SU-DHL-6 (cell line): Measurements from ENCODE around the gene PAN3.

ENCODE experiments used
- H2AFZ ChIP-seq: fragments of 200-600 bp; sonication (generic); 2 replicates; pipeline ENCODE4 v1.6.1; 2014; ENCODE audit warnings: low read depth, mild to moderate bottlenecking, moderate library complexity, mixed read lengths, antibody characterized with exemption, low read length; ENCODE audit not compliant: severe bottlenecking
- H3F3A ChIP-seq: fragments of 200-600 bp; shearing (Covaris generic); 2 replicates; pipeline ENCODE4 v1.6.0; 2016; ENCODE audit warnings: antibody characterized with exemption, mild to moderate bottlenecking; ENCODE audit not compliant: insufficient read depth
- H3K27ac ChIP-seq: fragments of 200-600 bp; sonication (generic); 2 replicates; pipeline ENCODE4 v1.5.1; 2016; ENCODE audit warnings: low read depth, mild to moderate bottlenecking, low read length, moderate library complexity, mixed read lengths
- H3K27me3 ChIP-seq: fragments of 200-600 bp; sonication (generic), shearing (Covaris generic); 2 replicates; pipeline ENCODE4 v1.6.0; 2014; ENCODE audit warnings: mild to moderate bottlenecking, low read length
- H3K36me3 ChIP-seq: fragments of 200-600 bp; sonication (generic); 2 replicates; pipeline ENCODE4 v1.6.1; 2014; ENCODE audit warnings: mild to moderate bottlenecking, low read length, mixed read lengths
- H3K4me2 ChIP-seq: fragments of 300-600, 200-600 bp; shearing (Covaris generic), sonication (generic); 2 replicates; pipeline ENCODE4 v1.6.0; 2014; ENCODE audit warnings: low read length, low read depth, mild to moderate bottlenecking; ENCODE audit not compliant: poor library complexity, severe bottlenecking
- H3K4me3 ChIP-seq: fragments of 200-600 bp; sonication (generic); 2 replicates; pipeline ENCODE4 v1.5.1; 2014; ENCODE audit warnings: antibody characterized with exemption, low read length, mild to moderate bottlenecking, mixed read lengths; ENCODE audit not compliant: insufficient read depth, poor library complexity, severe bottlenecking
- H3K79me2 ChIP-seq: fragments of 200-600 bp; sonication (generic); 2 replicates; pipeline ENCODE4 v1.6.1; 2014; ENCODE audit warnings: mild to moderate bottlenecking, low read length, moderate library complexity; ENCODE audit not compliant: insufficient read depth
- H3K9ac ChIP-seq: fragments of 200-600 bp; sonication (generic); 2 replicates; pipeline ENCODE4 v1.7.0; 2014; ENCODE audit warnings: mild to moderate bottlenecking, low read length
- H3K9me2 ChIP-seq: fragments of 200-600 bp; sonication (generic); replicated peaks from 2 replicates; pipeline ENCODE4 v1.6.1; 2014; ENCODE audit warnings: low read length; ENCODE audit not compliant: insufficient read depth
- H3K9me3 ChIP-seq: fragments of 200-600 bp; sonication (generic); 2 replicates; pipeline ENCODE4 v1.6.1; 2014; ENCODE audit warnings: low read length, mixed read lengths; ENCODE audit not compliant: insufficient read depth
- H4K20me1 ChIP-seq: fragments of 200-600 bp; sonication (generic); 2 replicates; pipeline ENCODE4 v1.6.1; 2014; ENCODE audit warnings: low read depth, mild to moderate bottlenecking, antibody characterized with exemption, low read length, moderate library complexity, mixed read lengths
- EZH2phosphoT487 ChIP-seq: fragments of 200-600 bp; sonication (generic), shearing (Covaris generic); conservative IDR thresholded peaks from 2 replicates; pipeline ENCODE4 v1.6.1; 2018; ENCODE audit warnings: mild to moderate bottlenecking, antibody characterized with exemption, low read length, moderate library complexity, mixed read lengths
- TF ChIP-seq, protein P1 (sequence below): fragments of 200-600 bp; sonication (generic); IDR thresholded peaks from one replicate; pipeline ENCODE4 v1.5.1; 2017; ENCODE audit warnings: antibody characterized with exemption, mild to moderate bottlenecking, low read length, moderate library complexity; ENCODE audit not compliant: insufficient read depth, poor library complexity, severe bottlenecking

The PAN3 gene

DNA sequence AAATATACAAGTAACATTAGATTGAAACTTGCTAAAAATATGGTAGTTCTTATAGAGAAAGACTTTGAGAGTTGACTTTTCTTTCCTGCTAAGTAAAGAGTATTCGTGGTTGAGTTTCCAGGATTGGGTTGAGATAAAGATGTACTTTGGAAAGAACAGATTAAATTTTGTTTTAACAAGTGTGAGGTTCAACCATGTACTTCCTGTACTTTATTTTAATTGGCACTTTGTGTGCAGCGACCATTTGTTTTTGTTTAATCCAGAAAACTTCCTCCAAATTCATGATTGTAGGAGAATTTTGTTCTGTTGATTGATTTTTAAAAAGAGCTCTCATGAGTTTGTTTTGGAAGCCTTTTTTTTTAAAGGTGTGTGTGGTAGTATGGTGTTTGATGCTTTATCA, 46.9 kb downstream of the PAN3 start:
- Histone ChIP-seq H3K9me3 (no peaks in the 10 kb centered on the region), H3K27me3 (no peaks in the 10 kb centered on the region), H3K4me2 (no peak overlapping the region), H2AFZ (no peak overlapping the region), H3K27ac (no peak overlapping the region), H3K79me2 (peaks cover 22% of the 10 kb centered on the region; the same call in 1 of the 2 replicates), H3K9me2 (no peaks in the 10 kb centered on the region), H3K4me3 (no peak overlapping the region), H3F3A (peaks cover 4% of the 10 kb centered on the region; the same call in 1 of the 2 replicates), H4K20me1 (no peaks in the 10 kb centered on the region), H3K9ac (no peak overlapping the region), H3K36me3 (peaks cover 6% of the 10 kb centered on the region; the same call in 1 of the 2 replicates)
- no peak for TF ChIP-seq EZH2phosphoT487
- TF ChIP-seq, protein P1, sequence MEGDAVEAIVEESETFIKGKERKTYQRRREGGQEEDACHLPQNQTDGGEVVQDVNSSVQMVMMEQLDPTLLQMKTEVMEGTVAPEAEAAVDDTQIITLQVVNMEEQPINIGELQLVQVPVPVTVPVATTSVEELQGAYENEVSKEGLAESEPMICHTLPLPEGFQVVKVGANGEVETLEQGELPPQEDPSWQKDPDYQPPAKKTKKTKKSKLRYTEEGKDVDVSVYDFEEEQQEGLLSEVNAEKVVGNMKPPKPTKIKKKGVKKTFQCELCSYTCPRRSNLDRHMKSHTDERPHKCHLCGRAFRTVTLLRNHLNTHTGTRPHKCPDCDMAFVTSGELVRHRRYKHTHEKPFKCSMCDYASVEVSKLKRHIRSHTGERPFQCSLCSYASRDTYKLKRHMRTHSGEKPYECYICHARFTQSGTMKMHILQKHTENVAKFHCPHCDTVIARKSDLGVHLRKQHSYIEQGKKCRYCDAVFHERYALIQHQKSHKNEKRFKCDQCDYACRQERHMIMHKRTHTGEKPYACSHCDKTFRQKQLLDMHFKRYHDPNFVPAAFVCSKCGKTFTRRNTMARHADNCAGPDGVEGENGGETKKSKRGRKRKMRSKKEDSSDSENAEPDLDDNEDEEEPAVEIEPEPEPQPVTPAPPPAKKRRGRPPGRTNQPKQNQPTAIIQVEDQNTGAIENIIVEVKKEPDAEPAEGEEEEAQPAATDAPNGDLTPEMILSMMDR, result no peak

DNA sequence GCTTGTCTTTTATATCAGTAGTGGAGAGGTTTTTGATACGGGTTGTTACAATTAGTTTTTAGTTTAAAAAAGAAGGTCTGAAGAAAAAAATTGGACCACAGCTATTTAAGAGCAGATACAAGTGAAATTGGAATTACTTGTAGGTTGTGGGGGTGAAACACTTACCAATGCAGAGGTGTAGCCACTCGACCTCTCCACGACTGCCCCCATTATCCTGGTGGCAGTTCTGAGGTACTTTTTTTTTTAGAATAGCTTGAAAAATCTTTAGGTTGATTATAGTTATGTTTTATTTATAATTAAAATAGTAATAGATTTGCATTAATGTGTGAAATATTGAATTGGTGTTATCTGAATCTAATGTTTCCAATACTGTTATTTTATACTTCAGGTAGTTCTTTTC, 60.7 kb downstream of the PAN3 start:
- Histone ChIP-seq H3K9ac (no peak overlapping the region), H4K20me1 (no peaks in the 10 kb centered on the region), H3K27me3 (no peaks in the 10 kb centered on the region), H3K4me3 (no peak overlapping the region), H3K9me2 (no peaks in the 10 kb centered on the region), H3K27ac (no peak overlapping the region), H3K9me3 (no peaks in the 10 kb centered on the region), H3K4me2 (no peak overlapping the region), H3K79me2 (no peaks in the 10 kb centered on the region), H2AFZ (no peak overlapping the region), H3K36me3 (no peaks in the 10 kb centered on the region; the same call in 1 of the 2 replicates), H3F3A (peaks cover 10% of the 10 kb centered on the region; the same call in 1 of the 2 replicates)
- TF ChIP-seq, protein P1, result no peak
- no peak for TF ChIP-seq EZH2phosphoT487

DNA sequence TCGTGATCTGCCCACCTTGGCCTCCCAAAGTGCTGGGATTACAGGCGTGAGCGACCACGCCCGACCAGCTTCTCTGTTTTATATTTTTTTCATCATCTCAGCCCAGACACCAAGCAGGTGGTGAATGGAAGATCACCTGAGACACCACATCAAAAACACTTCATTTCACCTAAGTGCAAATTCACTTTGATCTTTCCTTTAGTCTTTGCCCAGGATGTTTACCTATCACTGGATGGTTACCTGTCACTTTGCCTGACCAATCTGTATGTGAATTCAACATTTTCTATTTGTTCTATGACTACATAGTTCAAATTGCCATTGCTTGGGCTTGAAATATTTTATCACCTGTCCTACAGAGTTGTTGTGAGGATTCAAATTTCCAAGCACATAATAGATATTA, 65.7 kb downstream of the PAN3 start:
- Histone ChIP-seq H3K4me2 (no peak overlapping the region), H4K20me1 (no peaks in the 10 kb centered on the region), H3K36me3 (no peaks in the 10 kb centered on the region), H3K9me3 (no peaks in the 10 kb centered on the region), H3K9me2 (no peaks in the 10 kb centered on the region), H3K9ac (no peak overlapping the region), H3K27me3 (no peaks in the 10 kb centered on the region), H2AFZ (no peak overlapping the region), H3K27ac (no peak overlapping the region), H3K4me3 (no peak overlapping the region), H3K79me2 (no peaks in the 10 kb centered on the region), H3F3A (0 out of 2 replicates have a peak, but pooled peaks cover 4% of the 10 kb centered on the region)
- TF ChIP-seq, protein P1, result no peak
- TF ChIP-seq EZH2phosphoT487, result no peak
